Muscle layer of colon (tissue), 2 donors: ENCODE measurements around the gene FSIP2.
"Not testable (repeated sequence)": the region's sequence is repeated elsewhere in the genome, so short reads cannot be mapped to it uniquely, and the experiment has no call there.

Experiments used
- H3K27ac ChIP-seq: one replicate; pipeline ENCODE4 v1.7.0; 2013; ENCODE audit warnings: low read depth, mild to moderate bottlenecking, low read length, moderate library complexity
- H3K27me3 ChIP-seq, 2 donors: one replicate each; pipeline ENCODE4 v1.7.0; 2013; ENCODE audit warnings: low read length in 2 of 2, mild to moderate bottlenecking in 2 of 2; ENCODE audit not compliant: insufficient read depth in 2 of 2, control insufficient read depth in 1 of 2
- H3K36me3 ChIP-seq: one replicate; pipeline ENCODE4 v1.7.0; 2013; ENCODE audit warnings: mild to moderate bottlenecking, low read length; ENCODE audit not compliant: insufficient read depth
- H3K4me1 ChIP-seq: one replicate; pipeline ENCODE4 v1.7.0; 2013; ENCODE audit warnings: mild to moderate bottlenecking, low read length; ENCODE audit not compliant: insufficient read depth
- H3K4me3 ChIP-seq, 2 donors: one replicate each; pipeline ENCODE4 v1.7.0; 2013; ENCODE audit warnings: low read length in 2 of 2, low read depth in 1 of 2, mild to moderate bottlenecking in 1 of 2, moderate library complexity in 1 of 2
- H3K9ac ChIP-seq: one replicate; pipeline ENCODE4 v1.7.0; 2013; ENCODE audit warnings: low read length
- H3K9me3 ChIP-seq: one replicate; pipeline ENCODE4 v1.7.0; 2013; ENCODE audit warnings: mild to moderate bottlenecking, low read length
- donor health status: abdominal sarcoma.
- donor health status: Adenocarcinoma of cecum.

Gene FSIP2

GRCh38 chr2:185864468-185865260 is 126.1 kb downstream of the FSIP2 start:
- not testable (repeated sequence) for H3K27me3 ChIP-seq

GRCh38 chr2:185875136-185875931 is 136.7 kb downstream of the FSIP2 start:
- Histone ChIP-seq H3K27me3 (no peaks in the 10 kb centered on the region), H3K36me3 (no peaks in the 10 kb centered on the region), H3K4me3 (no peak overlapping the region), H3K9ac (no peak overlapping the region), H3K9me3 (no peaks in the 10 kb centered on the region), H3K4me1 (no peaks in the 10 kb centered on the region), H3K27ac (no peak overlapping the region)

More at GRCh38 chr2:185864468-185865260, 126.1 kb downstream of the FSIP2 start:
- H3K9ac ChIP-seq, H3K27ac ChIP-seq, H3K4me1 ChIP-seq, H3K9me3 ChIP-seq, H3K36me3 ChIP-seq, H3K4me3 ChIP-seq: not testable (repeated sequence)

GRCh38 chr2:185876234-185876633 is 137.6 kb downstream of the FSIP2 start:
- Histone ChIP-seq H3K9me3 (no peaks in the 10 kb centered on the region), H3K27ac (no peak overlapping the region), H3K36me3 (no peaks in the 10 kb centered on the region), H3K9ac (no peak overlapping the region), H3K27me3 (no peaks in the 10 kb centered on the region), H3K4me3 (no peak overlapping the region), H3K4me1 (no peaks in the 10 kb centered on the region)

GRCh38 chr2:185880396-185880795 is 141.8 kb downstream of the FSIP2 start:
- no peak overlapping the region for H3K27ac ChIP-seq
- H3K4me3 ChIP-seq: no peak overlapping the region

More at GRCh38 chr2:185880396-185880795, 141.8 kb downstream of the FSIP2 start:
- H3K4me1 ChIP-seq: no peaks in the 10 kb centered on the region
- H3K36me3 ChIP-seq: no peaks in the 10 kb centered on the region
- no peaks in the 10 kb centered on the region for H3K9me3 ChIP-seq
- no peak overlapping the region for H3K9ac ChIP-seq
- H3K27me3 ChIP-seq: no peaks in the 10 kb centered on the region
